HL-60 (cell line): Measurements from ENCODE around the gene C9.

Experiments used
- DNase-seq, 2 experiments: peaks; one replicate each; pipeline ENCODE4 v3.0.0-alpha.2; 2010 to 2020; ENCODE audit warnings: low read depth in 1 of 2, low spot score in 1 of 2
- H3K27ac ChIP-seq: fragments of 250-450 bp; sonication (Bioruptor Pico); replicated peaks from 2 replicates; pipeline ENCODE4 v1.5.1; 2020; ENCODE audit warnings: mild to moderate bottlenecking, moderate library complexity
- H3K27me3 ChIP-seq: fragments of 250-450 bp; sonication (Bioruptor Pico); 2 replicates; pipeline ENCODE4 v1.5.1; 2021; ENCODE audit warnings: mild to moderate bottlenecking, moderate library complexity; ENCODE audit not compliant: insufficient read depth, poor library complexity, severe bottlenecking
- H3K4me3 ChIP-seq: replicated peaks from 2 replicates; pipeline ENCODE4 v1.5.1; 2011; ENCODE audit warnings: mild to moderate bottlenecking, control low read depth, low read length; ENCODE audit not compliant: insufficient read depth
- CTCF ChIP-seq: IDR thresholded peaks from one replicate; pipeline ENCODE4 v1.5.1; 2011; ENCODE audit warnings: low read length, control low read depth, inconsistent platforms; ENCODE audit not compliant: insufficient read depth
- GABPA ChIP-seq: IDR thresholded peaks from 2 replicates; pipeline ENCODE4 v1.6.1; 2012; ENCODE audit warnings: low read depth
- POLR2AphosphoS5 ChIP-seq: IDR thresholded peaks from 2 replicates; pipeline ENCODE4 v1.6.1; 2012; ENCODE audit warnings: low read depth
- SPI1 ChIP-seq: IDR thresholded peaks from 2 replicates; pipeline ENCODE4 v1.6.1; 2012; ENCODE audit warnings: low read depth, mild to moderate bottlenecking, borderline replicate concordance
- TF ChIP-seq, protein P1 (sequence below): IDR thresholded peaks from 2 replicates; pipeline ENCODE4 v1.6.1; 2012; ENCODE audit warnings: low read depth; ENCODE audit not compliant: insufficient replicate concordance

Gene C9

GRCh38 chr5:39257554-39257953, 106.7 kb downstream of the C9 start:
- TF ChIP-seq SPI1 (no peak), POLR2AphosphoS5 (no peak), CTCF (no peak), GABPA (no peak)
- TF ChIP-seq, protein P1, sequence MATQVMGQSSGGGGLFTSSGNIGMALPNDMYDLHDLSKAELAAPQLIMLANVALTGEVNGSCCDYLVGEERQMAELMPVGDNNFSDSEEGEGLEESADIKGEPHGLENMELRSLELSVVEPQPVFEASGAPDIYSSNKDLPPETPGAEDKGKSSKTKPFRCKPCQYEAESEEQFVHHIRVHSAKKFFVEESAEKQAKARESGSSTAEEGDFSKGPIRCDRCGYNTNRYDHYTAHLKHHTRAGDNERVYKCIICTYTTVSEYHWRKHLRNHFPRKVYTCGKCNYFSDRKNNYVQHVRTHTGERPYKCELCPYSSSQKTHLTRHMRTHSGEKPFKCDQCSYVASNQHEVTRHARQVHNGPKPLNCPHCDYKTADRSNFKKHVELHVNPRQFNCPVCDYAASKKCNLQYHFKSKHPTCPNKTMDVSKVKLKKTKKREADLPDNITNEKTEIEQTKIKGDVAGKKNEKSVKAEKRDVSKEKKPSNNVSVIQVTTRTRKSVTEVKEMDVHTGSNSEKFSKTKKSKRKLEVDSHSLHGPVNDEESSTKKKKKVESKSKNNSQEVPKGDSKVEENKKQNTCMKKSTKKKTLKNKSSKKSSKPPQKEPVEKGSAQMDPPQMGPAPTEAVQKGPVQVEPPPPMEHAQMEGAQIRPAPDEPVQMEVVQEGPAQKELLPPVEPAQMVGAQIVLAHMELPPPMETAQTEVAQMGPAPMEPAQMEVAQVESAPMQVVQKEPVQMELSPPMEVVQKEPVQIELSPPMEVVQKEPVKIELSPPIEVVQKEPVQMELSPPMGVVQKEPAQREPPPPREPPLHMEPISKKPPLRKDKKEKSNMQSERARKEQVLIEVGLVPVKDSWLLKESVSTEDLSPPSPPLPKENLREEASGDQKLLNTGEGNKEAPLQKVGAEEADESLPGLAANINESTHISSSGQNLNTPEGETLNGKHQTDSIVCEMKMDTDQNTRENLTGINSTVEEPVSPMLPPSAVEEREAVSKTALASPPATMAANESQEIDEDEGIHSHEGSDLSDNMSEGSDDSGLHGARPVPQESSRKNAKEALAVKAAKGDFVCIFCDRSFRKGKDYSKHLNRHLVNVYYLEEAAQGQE: no peak
- Histone ChIP-seq H3K27ac (no peak overlapping the region), H3K27me3 (no peaks in the 10 kb centered on the region), H3K4me3 (no peak overlapping the region)
- DNase-seq: no peak

DNA sequence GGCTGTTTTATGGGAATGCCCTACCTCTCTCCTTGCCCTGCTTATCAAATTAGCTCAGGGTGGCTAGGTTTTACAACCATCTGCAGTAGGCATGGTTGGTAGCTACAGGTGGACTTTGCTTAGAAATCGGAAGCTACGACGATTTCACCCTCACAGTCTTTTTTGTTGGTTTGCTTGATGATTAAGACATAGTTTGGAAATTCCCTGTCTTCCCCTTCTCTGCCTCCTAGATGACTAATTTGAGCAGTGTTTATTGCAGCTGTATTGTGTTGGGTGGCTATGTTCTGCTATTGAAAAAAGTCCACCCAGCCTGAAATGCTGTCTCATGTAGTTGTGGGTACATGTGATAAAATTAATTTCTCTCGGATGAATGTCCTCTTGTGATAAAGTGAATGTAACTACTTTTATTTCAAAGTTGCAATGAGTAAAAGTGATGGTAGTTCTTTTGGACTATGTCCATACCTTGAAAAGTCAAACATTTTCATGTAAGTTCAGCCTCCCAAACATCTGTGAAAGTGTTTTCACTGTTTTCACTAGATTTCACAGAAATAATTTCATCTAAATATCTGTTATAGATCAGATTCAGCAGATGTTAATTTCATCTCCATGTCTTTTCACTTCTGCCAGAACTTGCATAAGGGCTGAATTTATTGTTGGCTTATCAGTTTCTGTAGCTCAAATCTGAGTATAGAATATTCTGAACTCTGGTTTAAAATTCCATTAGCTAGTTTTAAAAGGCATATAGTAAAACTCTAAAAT, 107.6 kb downstream of the C9 start:
- peak; percentile 54 to 74 for DNase-seq
- peak; percentile 37; the same call in 1 of the 2 replicates for TF ChIP-seq SPI1
- no peak for TF ChIP-seq GABPA
- TF ChIP-seq POLR2AphosphoS5: no peak
- TF ChIP-seq, protein P1: no peak
- TF ChIP-seq CTCF: no peak
- Histone ChIP-seq H3K27me3 (no peaks in the 10 kb centered on the region), H3K27ac (peak overlapping the region; percentile 42), H3K4me3 (peak overlapping the region; percentile 12; the same call in 1 of the 2 replicates)

DNA sequence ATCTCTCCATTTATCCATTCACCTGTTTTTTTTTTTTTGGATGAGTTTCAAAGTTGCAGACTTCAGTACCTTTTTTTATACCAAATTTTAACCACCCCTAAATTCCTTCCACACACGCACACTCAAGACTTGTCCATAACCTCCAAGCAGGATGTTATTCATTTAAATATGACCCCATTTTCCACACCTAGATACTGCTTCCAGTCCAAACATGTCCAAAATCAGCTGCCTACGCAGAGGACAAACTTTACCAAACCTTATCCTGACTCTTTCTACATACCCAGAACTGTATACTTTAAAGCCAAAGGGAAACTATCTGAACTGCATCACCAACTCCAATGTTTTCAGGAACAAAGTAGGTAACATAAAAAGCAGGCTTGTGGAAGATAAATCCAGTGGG, 108.9 kb downstream of the C9 start:
- Histone ChIP-seq H3K4me3 (no peak overlapping the region), H3K27ac (no peak overlapping the region; the same call in 1 of the 2 replicates), H3K27me3 (no peaks in the 10 kb centered on the region)
- no peak for DNase-seq
- TF ChIP-seq, protein P1: no peak
- TF ChIP-seq POLR2AphosphoS5: no peak
- no peak for TF ChIP-seq SPI1
- no peak for TF ChIP-seq GABPA
- no peak for TF ChIP-seq CTCF
